Loucy (cell line): Measurements from ENCODE around the gene PAM.

Experiments used
- EZH2phosphoT487 ChIP-seq: fragments of 200-600 bp; IDR thresholded peaks from 2 replicates; pipeline ENCODE4 v1.6.1; 2018; ENCODE audit warnings: antibody characterized with exemption, mild to moderate bottlenecking, moderate library complexity, borderline replicate concordance
- TF ChIP-seq, protein P1 (sequence below): fragments of 200-600 bp; sonication (generic); conservative IDR thresholded peaks from 2 replicates; pipeline ENCODE4 v1.5.1; 2014; ENCODE audit warnings: mild to moderate bottlenecking, antibody characterized with exemption, low read length

DNA sequence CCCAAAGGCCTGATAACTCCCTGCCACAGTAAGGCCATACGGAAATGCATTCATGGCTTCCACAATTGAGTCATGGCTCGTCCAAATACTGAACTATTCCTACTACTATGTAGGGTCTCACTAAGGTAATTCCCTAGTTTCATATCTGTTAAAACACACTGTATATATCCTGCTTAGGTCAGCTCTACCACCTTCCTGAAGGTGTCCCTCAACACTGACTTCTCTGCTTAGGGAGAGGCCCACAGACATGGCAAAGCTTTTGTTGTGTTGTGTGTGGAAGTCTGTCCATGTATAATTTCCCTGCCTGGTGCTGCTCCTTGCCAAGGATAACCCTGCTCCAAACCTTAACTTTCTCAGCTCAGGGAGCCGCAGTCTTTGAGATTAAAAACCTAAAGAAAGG is 304.4 kb downstream of the PAM start:
- TF ChIP-seq, protein P1, sequence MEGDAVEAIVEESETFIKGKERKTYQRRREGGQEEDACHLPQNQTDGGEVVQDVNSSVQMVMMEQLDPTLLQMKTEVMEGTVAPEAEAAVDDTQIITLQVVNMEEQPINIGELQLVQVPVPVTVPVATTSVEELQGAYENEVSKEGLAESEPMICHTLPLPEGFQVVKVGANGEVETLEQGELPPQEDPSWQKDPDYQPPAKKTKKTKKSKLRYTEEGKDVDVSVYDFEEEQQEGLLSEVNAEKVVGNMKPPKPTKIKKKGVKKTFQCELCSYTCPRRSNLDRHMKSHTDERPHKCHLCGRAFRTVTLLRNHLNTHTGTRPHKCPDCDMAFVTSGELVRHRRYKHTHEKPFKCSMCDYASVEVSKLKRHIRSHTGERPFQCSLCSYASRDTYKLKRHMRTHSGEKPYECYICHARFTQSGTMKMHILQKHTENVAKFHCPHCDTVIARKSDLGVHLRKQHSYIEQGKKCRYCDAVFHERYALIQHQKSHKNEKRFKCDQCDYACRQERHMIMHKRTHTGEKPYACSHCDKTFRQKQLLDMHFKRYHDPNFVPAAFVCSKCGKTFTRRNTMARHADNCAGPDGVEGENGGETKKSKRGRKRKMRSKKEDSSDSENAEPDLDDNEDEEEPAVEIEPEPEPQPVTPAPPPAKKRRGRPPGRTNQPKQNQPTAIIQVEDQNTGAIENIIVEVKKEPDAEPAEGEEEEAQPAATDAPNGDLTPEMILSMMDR, result no peak
- TF ChIP-seq EZH2phosphoT487, result no peak
